Measurements from ENCODE around the gene ICOS.

Gene ICOS, protein sequence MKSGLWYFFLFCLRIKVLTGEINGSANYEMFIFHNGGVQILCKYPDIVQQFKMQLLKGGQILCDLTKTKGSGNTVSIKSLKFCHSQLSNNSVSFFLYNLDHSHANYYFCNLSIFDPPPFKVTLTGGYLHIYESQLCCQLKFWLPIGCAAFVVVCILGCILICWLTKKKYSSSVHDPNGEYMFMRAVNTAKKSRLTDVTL

DNA sequence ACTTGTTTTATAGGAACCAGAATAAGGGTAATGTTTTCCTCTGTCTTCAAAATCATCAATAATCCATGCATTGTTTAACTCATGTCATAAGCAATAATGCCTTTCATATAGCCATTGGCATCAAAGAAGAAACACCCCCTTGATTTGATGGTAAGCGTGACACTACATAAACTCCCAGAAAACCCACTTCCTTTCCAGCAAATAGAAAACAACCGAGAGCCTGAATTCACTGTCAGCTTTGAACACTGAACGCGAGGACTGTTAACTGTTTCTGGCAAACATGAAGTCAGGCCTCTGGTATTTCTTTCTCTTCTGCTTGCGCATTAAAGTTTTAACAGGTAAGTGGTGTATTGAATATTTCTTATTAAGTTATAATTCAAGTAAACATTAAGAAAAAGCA, at the start of gene ICOS:
ICOS (plus strand) TSS at position 229 of the 400 bp plus-strand sequence; CDS start at position 281, 52 bp downstream.
- no peak for DNase-seq

DNA sequence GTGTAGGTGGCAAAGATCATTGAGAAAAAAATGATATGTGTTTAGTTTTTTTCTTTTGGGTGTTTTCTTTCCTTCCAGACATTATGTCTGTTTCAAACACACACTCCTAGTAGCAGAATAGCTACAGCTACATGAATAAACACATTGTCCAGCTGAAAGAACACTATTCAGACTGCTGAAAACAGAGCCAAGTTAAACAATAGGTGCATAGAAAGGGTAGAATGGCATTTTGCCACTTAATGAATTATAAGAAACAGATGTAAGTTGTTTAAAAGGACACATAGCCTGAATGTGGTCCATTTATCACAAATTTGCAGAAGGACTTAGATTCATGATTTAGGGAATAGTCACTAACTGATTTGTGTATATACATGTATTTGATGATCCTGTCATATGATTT, 48.9 kb upstream of the ICOS start:
- peak; percentile 25 for DNase-seq

DNA sequence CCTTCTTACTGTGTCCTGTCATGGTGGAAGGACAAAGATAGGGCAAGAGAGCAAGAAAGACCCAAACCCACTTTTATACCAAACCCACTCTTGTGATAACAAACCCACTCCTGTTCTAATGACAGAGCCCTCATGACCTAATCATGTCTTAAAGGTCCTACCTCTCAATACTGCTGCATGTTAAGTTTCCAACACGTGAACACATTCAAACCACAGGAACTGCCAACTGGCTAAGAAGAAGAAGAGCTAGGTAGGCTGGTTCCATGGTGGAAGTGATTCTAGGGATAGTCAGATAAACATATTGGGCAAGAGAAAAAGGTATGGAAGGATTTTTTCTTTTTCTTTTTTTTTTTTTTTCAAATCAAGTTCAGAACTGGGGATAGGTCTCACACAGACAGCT, 47.0 kb upstream of the ICOS start:
- DNase-seq: no peak

DNA sequence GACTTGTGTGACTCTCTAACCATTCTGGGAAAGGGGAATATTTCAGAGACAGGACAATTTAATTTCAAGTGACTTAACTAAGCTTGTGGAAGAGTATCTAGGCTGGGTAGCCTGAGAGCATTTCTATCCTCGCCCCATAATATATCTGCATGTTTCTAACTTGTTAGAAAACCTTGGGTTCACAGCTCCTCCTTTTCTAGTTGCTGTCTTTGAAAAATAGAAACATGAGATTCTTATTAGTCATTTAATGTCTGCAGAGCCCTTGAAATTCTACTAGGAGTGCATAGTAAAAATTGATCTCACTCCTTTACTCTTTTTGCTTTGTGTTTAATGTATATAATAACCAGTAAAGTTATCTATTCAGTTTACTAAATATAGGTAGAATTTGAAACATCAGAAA, 46.6 kb upstream of the ICOS start:
- no peak for DNase-seq

DNA sequence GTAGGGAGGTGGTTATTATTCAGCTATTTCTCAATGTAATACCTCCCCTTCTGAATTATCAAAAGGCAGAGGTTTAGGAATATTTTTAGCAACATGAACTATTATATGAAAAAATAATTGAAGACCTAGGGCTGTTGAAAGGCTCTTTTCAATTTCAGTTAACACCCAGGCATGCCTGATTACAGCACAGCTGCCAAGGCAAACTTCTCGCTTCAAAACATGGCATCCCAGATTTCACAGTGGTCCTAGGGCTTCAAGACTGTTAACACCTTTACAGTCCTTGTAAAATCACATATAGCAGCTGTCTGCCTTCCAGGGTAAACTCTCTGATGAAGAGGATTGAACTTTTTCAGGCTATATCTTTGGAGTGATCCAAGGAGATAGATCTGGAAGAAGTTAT, 45.8 kb upstream of the ICOS start:
- no peak for DNase-seq

DNA sequence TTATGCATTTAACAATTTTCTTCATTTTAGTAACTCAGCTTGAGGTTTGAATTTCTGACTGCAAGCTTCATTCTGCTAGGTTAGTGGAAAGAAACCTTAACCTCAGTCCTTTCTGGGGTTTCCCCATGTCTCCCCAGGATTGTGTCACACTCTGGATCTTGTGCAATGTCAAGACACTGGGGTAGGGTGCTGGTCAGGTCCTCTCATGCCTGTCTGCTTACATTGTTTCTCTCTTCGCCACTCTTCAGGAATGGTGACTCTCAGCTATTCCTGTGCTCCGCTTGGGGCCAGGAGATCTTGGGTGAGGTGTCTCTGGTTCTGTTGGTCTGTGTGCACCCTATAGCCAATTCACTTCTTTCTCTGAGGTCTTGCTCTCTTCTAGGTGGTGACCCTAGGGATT, 45.1 kb upstream of the ICOS start:
- DNase-seq: no peak

DNA sequence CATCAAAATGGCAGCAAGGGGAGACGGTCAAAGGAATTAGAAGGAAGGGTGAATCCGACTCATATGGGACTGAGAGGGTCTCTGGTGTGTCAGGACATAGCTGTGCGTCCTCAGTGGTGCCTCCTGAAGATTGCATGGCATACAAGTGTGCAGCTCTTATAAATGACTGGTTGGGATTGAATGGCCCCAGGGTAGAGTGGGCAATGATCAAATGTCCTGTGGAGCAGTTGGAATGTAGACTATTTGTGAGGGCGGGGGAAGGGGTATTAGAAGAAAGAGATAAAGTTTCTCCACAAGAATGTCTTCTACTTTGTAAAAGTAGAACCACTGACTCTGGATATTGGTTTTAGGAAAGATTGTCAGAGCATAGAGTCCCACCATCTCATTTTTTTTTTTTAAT, 44.4 kb upstream of the ICOS start:
- no peak for DNase-seq

DNA sequence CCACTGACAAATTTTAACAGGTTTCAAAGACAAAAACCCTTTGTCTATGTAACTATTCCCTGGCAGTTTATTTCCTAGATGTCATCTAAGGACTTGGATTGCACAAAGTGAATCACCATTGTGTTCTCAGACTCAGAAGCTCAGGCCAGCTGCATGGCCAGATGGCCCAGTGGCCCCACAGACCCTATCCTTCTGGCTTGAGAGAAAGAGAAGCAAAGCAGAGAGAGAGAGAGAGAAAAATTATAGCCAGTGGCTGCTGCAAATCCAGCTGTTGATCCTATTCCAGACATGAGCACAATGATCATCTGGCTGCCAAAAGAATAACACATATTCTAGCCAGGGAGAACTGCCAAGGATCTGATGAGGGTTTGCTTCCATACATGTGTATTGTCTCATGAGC, 43.2 kb upstream of the ICOS start:
- no peak for DNase-seq

DNA sequence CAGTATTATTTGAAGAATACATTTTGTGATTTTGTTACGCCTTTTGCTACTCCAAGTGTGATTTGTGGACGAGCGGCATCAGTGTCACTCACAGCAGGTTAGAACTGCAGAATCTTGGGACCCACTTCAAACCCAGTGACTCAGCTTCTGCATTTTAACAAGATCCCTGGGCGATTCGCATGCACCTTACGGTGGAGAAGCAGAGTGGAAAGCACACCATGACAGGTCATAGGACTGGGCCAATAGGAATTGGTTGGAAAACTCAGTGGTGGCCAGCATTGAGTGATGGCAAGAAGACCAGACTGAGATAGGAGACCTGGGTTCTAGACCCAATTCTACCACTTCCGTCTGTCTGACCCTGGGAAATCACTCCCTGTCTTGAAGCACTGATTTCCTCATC, 42.7 kb upstream of the ICOS start:
- no peak for DNase-seq

DNA sequence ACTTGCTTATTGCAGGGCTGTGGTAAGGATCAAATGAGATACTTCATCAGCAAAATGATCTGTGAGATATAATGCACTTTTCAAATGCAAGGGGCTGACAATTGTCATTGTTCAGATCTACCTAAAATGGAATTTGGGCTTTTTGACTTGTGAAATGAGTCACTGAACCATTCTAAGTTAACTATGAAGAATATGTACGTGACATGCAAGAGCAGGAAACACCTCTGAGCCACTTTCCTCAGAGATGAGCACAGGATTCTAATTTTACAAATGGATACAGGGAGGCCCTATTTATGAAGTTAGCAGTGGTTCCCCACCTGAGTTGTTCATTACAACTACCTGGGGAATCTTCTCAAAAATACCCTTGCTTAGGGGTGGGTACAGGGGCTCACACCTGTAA, 42.3 kb upstream of the ICOS start:
- DNase-seq: no peak

DNA sequence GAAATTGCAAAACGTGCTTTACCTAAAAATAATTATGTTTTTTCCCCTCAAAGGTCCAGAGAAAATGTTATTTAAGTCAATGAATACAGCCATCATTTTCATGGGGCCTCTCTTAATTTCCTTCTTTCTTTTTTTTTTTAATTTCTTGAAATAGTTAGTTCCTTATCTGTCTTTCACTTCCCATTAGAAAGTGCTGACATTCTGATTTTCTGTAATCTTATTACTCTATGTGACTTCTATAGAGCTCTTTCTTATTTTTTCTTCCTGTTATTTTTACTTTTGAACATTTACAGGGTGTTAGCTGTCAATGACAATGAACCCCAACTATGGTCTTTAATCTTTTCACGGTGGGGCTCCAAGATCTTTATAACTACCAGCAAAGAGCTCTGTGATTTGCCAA, 39.0 kb upstream of the ICOS start:
- DNase-seq: no peak

DNA sequence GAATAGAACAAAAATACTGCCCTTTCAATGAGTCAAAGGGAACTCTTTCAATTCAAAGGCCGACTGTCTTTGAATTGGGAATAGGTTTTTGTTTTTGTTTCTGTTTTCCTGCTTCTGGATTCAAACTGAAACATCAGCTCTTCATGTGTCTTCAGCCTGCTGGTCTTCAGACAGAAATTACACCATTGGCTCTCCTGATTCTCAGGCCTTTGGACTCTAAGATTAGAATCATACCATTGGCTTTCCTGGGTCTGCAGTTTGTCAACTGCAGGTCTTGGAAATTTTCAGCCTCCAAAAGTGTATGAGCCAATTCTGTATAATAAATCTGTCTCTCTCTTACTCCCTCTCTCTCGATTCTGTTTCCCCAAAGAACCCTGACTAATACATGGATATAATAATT, 37.9 kb upstream of the ICOS start:
- DNase-seq: no peak

DNA sequence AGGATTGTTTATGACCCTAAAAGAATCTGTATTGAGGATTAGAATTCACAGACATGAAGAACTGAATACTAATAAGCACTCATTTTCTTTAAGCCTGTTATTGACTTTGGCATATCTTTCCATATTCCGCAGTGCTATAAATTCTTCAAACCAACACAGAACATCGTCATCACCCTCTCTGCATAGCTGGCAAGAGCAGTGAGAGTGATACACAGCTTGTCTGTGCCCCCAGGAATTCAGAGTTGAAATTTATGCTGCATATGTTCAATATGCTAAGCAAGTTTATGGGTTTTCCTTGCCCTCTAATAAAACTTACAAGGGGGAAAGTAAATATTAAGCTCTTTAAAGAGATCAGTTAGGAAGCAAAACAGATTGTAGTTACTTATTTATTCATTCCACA, 36.3 kb upstream of the ICOS start:
- no peak for DNase-seq

DNA sequence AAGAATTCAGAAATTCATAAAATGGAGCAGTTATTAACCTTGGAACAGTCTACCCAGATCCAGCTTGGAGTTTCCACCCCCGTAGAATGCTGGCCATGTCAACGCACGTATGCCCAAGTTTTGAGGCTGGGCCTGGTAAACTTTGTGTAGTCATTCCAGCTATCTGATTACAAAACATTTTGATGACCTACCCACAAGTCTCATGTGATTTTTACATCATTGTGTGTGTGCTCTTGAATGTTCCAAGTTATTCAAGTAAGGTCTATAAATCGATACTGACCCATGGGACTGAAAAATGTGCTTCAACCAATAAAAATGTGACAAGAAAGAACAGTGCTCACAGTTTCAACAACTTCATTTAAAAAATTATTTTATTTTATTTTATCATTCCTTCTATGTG, 32.5 kb upstream of the ICOS start:
- no peak for DNase-seq

DNA sequence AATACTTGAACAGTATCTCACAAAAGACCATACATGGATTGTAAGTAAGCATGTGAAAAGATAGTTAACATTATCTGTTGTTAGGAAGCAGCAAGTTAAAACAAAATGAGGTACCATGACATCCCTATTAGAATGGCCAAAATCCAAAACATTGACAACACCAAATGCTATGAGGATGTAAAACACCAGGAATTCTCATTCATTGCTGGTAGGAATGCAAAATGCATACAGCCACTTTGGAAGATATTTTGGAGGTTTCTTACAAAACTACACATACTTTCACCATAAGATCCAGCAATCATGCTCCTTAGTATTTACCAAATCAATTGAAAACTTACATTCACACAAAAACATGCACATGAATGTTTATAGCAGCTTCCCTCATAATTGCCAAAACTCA, 30.9 kb upstream of the ICOS start:
- DNase-seq: no peak

DNA sequence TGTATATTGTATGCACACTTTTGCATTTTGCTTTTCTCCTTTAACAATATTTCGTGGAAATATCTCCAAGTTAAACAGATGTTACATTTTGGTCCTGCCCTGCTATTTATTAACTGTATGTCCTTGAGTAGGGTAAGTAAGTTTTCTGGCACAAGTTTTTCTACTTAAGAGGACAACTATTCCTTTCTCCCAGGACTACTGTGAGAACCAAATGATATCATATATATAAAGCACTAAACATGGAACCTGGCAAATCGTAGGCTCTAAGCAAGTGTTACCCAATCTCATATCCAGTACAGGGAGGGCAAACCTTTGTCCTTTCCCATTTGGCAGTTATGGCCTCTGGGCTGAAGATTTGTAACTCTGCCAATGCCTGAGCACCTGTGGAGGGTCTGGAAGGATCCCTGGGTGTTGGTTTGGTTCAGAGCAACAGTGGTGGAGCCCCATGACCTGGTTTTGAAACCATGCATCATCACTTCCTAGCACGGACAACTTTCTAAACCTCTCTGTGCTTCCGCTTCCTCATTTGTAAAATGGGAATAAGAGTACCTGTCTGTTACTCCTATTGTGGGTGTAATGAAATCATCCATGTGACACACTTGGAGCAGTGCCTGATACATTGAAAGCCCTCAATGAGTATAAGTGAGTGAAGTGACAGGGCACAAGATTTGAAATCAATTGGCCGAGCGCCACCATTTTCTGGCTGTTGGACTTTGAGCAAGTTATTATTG, 28.3 kb upstream of the ICOS start:
- DNase-seq: no peak

DNA sequence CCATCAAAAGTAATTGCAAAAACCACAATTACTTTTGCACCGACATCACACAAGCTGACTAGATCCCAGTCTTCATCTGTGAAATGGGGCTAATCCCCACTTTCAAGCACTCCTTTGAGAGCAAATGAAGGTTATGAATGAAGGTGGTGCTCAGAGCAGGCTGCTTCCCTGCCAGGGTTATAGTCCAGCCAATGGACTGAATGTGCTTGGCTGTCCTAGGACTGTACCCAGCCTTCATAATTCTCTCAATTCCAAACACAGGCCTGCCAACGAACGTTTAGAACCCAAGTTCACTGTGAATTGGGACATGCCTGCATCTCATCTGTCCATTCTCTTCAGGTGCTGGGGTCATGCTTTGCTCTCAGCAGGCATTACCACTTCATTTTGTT, 27.8 kb upstream of the ICOS start:
- no peak for DNase-seq

DNA sequence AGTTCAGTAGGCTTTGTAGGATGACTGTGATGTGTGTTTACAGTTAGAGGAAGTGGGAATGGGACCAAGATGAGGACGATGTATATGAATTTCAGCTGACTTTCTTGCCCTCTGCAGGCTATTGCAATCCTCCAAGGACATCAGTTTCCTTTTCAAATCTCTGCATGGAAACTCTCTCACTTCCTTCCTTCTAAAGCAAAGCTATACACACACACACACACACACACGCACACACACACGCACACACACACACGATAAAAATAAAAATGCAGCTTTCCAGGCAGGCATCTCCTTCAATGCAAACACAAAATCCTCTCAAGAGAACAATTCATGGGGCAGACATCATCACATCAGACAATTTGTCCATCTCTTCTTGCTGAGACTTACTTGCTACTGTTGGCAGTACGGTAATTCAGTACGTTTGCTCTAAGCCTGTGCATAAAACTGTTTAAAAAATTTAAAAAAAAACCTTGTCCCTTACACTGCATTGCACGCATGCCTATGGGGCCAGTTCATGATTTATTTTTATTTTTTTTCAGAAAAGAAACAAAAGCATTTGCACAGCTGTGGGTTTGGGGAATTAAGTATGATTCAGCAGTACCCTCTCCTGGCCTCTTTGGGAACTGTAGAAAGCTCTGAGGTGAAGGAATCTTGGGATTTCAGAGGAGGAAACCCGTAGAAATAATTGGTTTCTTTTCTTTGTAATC, 27.1 kb upstream of the ICOS start:
- no peak for DNase-seq

DNA sequence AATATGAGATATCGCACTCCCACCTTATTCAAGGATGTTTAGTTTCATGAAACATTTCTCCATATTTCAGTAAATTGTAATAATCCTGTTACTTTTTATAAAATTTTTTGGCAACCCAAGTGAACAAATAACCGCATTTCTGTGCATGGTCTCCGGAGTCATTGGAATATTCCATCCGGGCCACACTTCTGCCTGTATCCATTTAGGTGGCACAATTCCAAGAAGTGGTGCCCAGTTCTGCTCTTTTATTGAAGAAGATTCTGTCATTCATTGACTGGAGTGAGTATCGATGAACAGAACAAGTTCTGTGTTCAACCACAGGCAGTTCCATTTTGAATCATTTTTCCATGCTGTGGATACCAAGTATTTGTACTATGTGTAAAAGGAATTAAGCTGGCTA, 26.6 kb upstream of the ICOS start:
- DNase-seq: no peak

DNA sequence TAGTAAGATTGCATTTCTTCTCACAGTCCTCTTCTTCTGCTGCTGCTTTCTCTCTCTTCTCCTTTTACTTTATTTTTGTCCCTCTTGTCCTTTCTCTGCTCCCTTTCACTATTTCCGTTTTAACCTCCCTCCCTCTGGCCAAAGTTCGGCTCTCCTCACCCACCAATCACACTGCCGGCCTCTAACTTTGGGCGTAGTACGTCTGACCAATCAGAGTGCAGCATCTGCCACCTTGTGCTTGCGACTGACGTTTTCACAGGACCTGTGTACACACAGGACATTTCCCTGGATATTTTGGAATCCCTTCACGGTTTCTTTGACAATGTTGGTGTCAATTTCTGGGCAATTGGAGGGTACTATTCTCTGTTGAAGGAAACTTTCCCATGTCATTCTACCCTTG, 22.6 kb upstream of the ICOS start:
- no peak for DNase-seq

DNA sequence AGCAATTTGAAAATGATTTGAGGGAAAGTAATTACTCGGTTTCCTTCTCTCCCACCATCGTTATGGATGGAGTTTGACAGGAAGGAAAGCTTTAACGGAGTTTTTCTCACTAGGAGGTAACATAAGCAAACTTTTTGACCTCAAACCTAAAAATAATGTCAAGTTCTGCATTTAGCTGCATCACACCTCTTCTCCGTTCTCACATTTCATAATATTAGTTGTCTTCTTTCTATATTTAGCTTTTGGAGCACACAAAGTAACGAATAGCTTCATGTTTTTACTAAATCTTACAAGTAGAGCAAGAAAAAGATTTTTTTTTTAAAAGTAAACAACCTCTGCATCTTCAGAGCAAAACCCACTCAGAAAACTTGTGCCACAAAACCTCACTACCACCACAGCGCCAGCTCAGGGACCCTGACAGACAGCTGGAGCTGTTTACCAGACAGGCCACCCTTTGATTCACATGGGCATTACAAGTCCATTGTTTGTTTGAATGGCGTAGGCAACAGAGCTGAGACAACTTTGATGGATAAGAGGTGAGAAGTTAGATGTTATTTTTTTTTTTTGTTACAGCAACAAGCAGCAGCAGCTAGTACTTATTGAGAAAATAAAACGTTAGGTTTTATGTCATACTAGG, 21.9 kb upstream of the ICOS start:
- DNase-seq: no peak

DNA sequence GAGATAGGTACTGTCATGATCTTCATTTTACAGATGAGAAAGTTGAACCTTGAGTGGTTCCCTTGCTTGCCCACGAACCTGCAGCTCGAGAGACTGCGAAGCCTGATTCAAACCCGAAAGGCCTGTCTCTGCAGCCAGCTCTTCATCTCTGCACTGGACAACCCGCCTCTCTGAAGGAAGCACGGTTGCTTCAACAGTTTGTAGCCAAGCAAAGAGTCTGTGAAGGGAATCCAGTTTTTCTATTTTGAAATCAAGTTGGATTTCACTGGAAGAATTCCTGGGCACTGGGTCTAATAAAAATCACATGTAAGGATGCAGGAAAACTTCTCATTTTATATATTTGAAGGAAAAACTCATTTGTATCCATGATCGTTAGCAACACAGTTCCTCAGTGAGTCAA, 21.3 kb upstream of the ICOS start:
- DNase-seq: no peak

DNA sequence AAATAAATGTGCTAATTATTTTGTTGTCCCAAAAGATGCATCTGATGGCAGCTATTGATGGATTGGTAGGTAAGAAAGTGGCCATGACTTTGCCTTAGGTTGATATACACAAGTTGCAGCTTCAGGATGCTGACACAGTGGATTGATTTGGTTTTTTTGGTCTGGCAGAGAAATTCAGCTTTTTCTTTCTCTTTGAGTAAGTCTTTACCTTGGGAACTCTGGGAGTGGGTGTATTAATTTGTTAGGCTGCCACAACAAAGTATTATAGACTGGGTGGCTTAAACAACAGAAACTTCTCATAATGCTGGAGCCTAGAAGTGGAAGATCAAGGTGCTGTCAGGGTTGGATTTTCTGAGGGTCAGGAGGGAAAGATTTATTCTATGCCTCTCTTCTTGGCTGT, 19.8 kb upstream of the ICOS start:
- no peak for DNase-seq

DNA sequence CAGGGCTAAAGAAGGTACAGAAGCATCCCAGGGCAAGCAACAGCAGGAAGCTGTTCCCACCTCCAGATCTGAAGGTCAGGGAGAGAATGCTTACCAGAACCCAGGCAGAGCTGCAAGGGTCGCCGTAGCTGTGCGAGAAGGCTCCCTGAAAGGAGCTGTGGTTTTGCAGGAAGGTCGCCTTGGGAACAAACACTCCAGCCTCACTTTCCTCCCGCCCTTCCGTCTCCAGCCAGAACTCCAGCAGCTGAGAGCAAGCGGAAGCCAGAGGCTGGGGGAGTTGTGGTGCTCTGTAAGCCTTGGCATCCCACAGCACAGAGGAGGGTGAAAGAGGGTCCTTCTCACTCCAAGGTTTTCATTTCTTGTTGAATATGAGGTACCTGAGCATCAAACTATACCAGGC, 18.3 kb upstream of the ICOS start:
- DNase-seq: no peak

Measured in NCI-H1048 (cell line).